H9 (cell line): Measurements from ENCODE around the gene WSCD2. TPM values are rescaled to one million over a fixed set of nuclear protein-coding genes. Genes with fewer than 3 reads are reported as not detected.

Source experiments
- DNase-seq: peaks from one replicate; pipeline ENCODE4 v3.0.0-alpha.2; 2017
- H2AFZ ChIP-seq: one replicate; pipeline ENCODE4 v1.6.1; 2013; ENCODE audit warnings: mild to moderate bottlenecking, low read length, control low read depth, moderate library complexity
- H2AK5ac ChIP-seq: 2 replicates; pipeline ENCODE4 v1.6.1; 2013; ENCODE audit warnings: low read length, control low read depth, mixed read lengths; ENCODE audit not compliant: insufficient read length
- H2BK120ac ChIP-seq: one replicate; pipeline ENCODE4 v1.6.1; 2013; ENCODE audit warnings: low read depth, mild to moderate bottlenecking, low read length, control low read depth, inconsistent platforms; ENCODE audit not compliant: poor library complexity, severe bottlenecking
- H2BK12ac ChIP-seq: 2 replicates; pipeline ENCODE4 v1.6.1; 2013; ENCODE audit warnings: low read length, control low read depth, mixed read lengths, low read depth; ENCODE audit not compliant: insufficient read length
- H2BK15ac ChIP-seq: 2 replicates; pipeline ENCODE4 v1.6.1; 2013; ENCODE audit warnings: low read depth, low read length, control low read depth
- H2BK20ac ChIP-seq: one replicate; pipeline ENCODE4 v1.6.1; 2013; ENCODE audit warnings: low read depth, mild to moderate bottlenecking, low read length, control low read depth, inconsistent platforms; ENCODE audit not compliant: poor library complexity, severe bottlenecking
- H2BK5ac ChIP-seq: 2 replicates; pipeline ENCODE4 v1.6.1; 2013; ENCODE audit warnings: low read length, control low read depth, mixed read lengths; ENCODE audit not compliant: insufficient read length
- H3K14ac ChIP-seq: 2 replicates; pipeline ENCODE4 v1.6.1; 2013; ENCODE audit warnings: low read length, control low read depth; ENCODE audit not compliant: insufficient read depth
- H3K18ac ChIP-seq: 2 replicates; pipeline ENCODE4 v1.6.1; 2013; ENCODE audit warnings: low read depth, mild to moderate bottlenecking, mixed read lengths, low read length, control low read depth; ENCODE audit not compliant: insufficient read length
- H3K23ac ChIP-seq: 2 replicates; pipeline ENCODE4 v1.6.1; 2013; ENCODE audit warnings: low read length, control low read depth, mixed read lengths, low read depth; ENCODE audit not compliant: insufficient read length
- H3K23me2 ChIP-seq: 2 replicates; pipeline ENCODE4 v1.6.1; 2013; ENCODE audit warnings: low read depth, mild to moderate bottlenecking, mixed read lengths, low read length, control low read depth; ENCODE audit not compliant: insufficient read length, poor library complexity, severe bottlenecking
- H3K27ac ChIP-seq: 2 replicates; pipeline ENCODE4 v1.5.1; 2013; ENCODE audit warnings: low read length, control low read depth, mixed read lengths, low read depth; ENCODE audit not compliant: insufficient read length
- H3K27me3 ChIP-seq: 2 replicates; pipeline ENCODE4 v1.6.1; 2013; ENCODE audit warnings: low read length, control low read depth, inconsistent platforms; ENCODE audit not compliant: insufficient read depth
- H3K4ac ChIP-seq: 2 replicates; pipeline ENCODE4 v1.6.1; 2013; ENCODE audit warnings: low read depth, mild to moderate bottlenecking, control low read depth, inconsistent platforms, low read length, moderate library complexity
- H3K4me1 ChIP-seq: 2 replicates; pipeline ENCODE4 v1.6.1; 2013; ENCODE audit warnings: low read length, control low read depth, inconsistent platforms; ENCODE audit not compliant: insufficient read depth
- H3K4me2 ChIP-seq: 2 replicates; pipeline ENCODE4 v1.6.1; 2013; ENCODE audit warnings: low read length, control low read depth, mixed read lengths; ENCODE audit not compliant: insufficient read length, insufficient read depth
- H3K56ac ChIP-seq: 2 replicates; pipeline ENCODE4 v1.6.1; 2013; ENCODE audit warnings: low read depth, mild to moderate bottlenecking, mixed read lengths, low read length, control low read depth; ENCODE audit not compliant: insufficient read length
- H3K79me1 ChIP-seq: 2 replicates; pipeline ENCODE4 v1.6.1; 2013; ENCODE audit warnings: low read depth, mild to moderate bottlenecking, moderate library complexity, low read length, control low read depth, inconsistent platforms; ENCODE audit not compliant: insufficient read depth, poor library complexity, severe bottlenecking
- H3K79me2 ChIP-seq: 2 replicates; pipeline ENCODE4 v1.6.1; 2013; ENCODE audit warnings: low read length, control low read depth, inconsistent platforms; ENCODE audit not compliant: insufficient read depth
- H3K9ac ChIP-seq: 2 replicates; pipeline ENCODE4 v1.6.1; 2013; ENCODE audit warnings: low read length, control low read depth, mixed read lengths; ENCODE audit not compliant: insufficient read length; ENCODE audit errors: extremely low read depth
- H3K9me3 ChIP-seq: one replicate; pipeline ENCODE4 v1.6.1; 2013; ENCODE audit warnings: low read depth, low read length, inconsistent platforms; ENCODE audit not compliant: control insufficient read depth
- H3T11ph ChIP-seq: one replicate; pipeline ENCODE4 v1.6.1; 2013; ENCODE audit warnings: mild to moderate bottlenecking, low read length, control low read depth, inconsistent platforms
- H4K20me1 ChIP-seq: one replicate; pipeline ENCODE4 v1.6.1; 2013; ENCODE audit not compliant: control insufficient read depth, insufficient read length, insufficient read depth
- H4K5ac ChIP-seq: 2 replicates; pipeline ENCODE4 v1.6.1; 2013; ENCODE audit warnings: low read depth, mild to moderate bottlenecking, mixed read lengths, low read length, control low read depth; ENCODE audit not compliant: insufficient read length
- H4K8ac ChIP-seq: replicated peaks from 2 replicates; pipeline ENCODE4 v1.6.1; 2013; ENCODE audit warnings: low read length, control low read depth, mixed read lengths, low read depth; ENCODE audit not compliant: insufficient read length
- H4K91ac ChIP-seq: 2 replicates; pipeline ENCODE4 v1.6.1; 2013; ENCODE audit warnings: low read depth, mild to moderate bottlenecking, moderate library complexity, mixed read lengths, low read length, control low read depth; ENCODE audit not compliant: insufficient read length
- H3K27ac Mint-ChIP-seq, 3 experiments: 2 replicates in 2 of 3; 3 replicates in 1 of 3; pipeline ENCODE4 v1.8.0; 2020 to 2021; ENCODE audit warnings: mixed read lengths in 3 of 3, mild to moderate bottlenecking in 1 of 3, moderate library complexity in 1 of 3
- H3K27me3 Mint-ChIP-seq: 2 replicates; pipeline ENCODE4 v1.8.0; 2021; ENCODE audit warnings: low read depth, mild to moderate bottlenecking, moderate library complexity, mixed read lengths
- H3K36me3 Mint-ChIP-seq, 3 experiments: 2 replicates in 2 of 3; 3 replicates in 1 of 3; pipeline ENCODE4 v1.8.0; 2020 to 2021; ENCODE audit warnings: low read depth in 3 of 3, mixed read lengths in 3 of 3; ENCODE audit not compliant: insufficient read depth in 1 of 3
- H3K4me1 Mint-ChIP-seq, 2 experiments: 2 replicates each; pipeline ENCODE4 v1.8.0; 2020; ENCODE audit warnings: mixed read lengths in 2 of 2
- H3K4me3 Mint-ChIP-seq, 2 experiments: 2 replicates in 1 of 2; 3 replicates in 1 of 2; pipeline ENCODE4 v1.8.0; 2020 to 2021; ENCODE audit warnings: mild to moderate bottlenecking in 2 of 2, mixed read lengths in 2 of 2, moderate library complexity in 1 of 2
- H3K9me3 Mint-ChIP-seq, 2 experiments: 2 replicates in 1 of 2; 3 replicates in 1 of 2; pipeline ENCODE4 v1.8.0; 2020; ENCODE audit warnings: mild to moderate bottlenecking in 2 of 2, mixed read lengths in 2 of 2, moderate library complexity in 1 of 2
- CTCF ChIP-seq: fragments of 200-600 bp; sonication (generic); conservative IDR thresholded peaks from 3 replicates; pipeline ENCODE4 v1.8.0; 2021; ENCODE audit warnings: antibody characterized with exemption, mild to moderate bottlenecking
- WGBS: extraction: QIAGEN DNeasy Blood & Tissue Kit; methylation state at CpG from one replicate; pipeline ENCODE4 v1.1.7; 2013; ENCODE audit warnings: missing lambda C conversion rate, low lambda C conversion rate, mixed read lengths; ENCODE audit not compliant: insufficient read length; ENCODE audit errors: extremely low coverage; 5-methylcytosine and 5-hydroxymethylcytosine counted together
- total RNA-seq: library from RNA; stranded (reverse); gene quantifications from 2 replicates; pipeline ENCODE4 v1.2.1, GENCODE V29; 2021

The WSCD2 gene
- total RNA-seq, 1 experiment from 2014 or later: 0.92 TPM

GRCh38 chr12:108191086-108191485, 62.0 kb downstream of the WSCD2 start:
- Mint-ChIP-seq H3K4me3 (no peak overlapping the region), H3K9me3 (no peaks in the 10 kb centered on the region)
- no peak for TF ChIP-seq CTCF

More at GRCh38 chr12:108191086-108191485, 62.0 kb downstream of the WSCD2 start:
- Histone ChIP-seq H3K27ac (no peak overlapping the region), H3K23me2 (no peaks in the 10 kb centered on the region), H3K23ac (no peak overlapping the region), H3K56ac (no peak overlapping the region), H2BK5ac (no peak overlapping the region), H3K79me2 (no peaks in the 10 kb centered on the region), H2AFZ (no peak overlapping the region), H3K9me3 (no peaks in the 10 kb centered on the region), H3K14ac (no peak overlapping the region), H4K5ac (no peak overlapping the region), H3K4me1 (no peaks in the 10 kb centered on the region), H3K9ac (no peak overlapping the region), H2AK5ac (no peak overlapping the region), H4K20me1 (no peaks in the 10 kb centered on the region), H2BK12ac (no peak overlapping the region), H3T11ph (no peak overlapping the region), H2BK15ac (no peak overlapping the region), H3K27me3 (no peaks in the 10 kb centered on the region), H4K91ac (no peak overlapping the region), H2BK120ac (no peak overlapping the region), H3K4me2 (no peak overlapping the region), H3K18ac (no peak overlapping the region), H3K79me1 (no peaks in the 10 kb centered on the region), H3K4ac (no peak overlapping the region), H2BK20ac (no peak overlapping the region), H4K8ac (no peak overlapping the region)
- Mint-ChIP-seq H3K4me1 (peaks cover 11 to 12% of the 10 kb centered on the region in 2 experiments), H3K27me3 (peaks cover 7% of the 10 kb centered on the region), H3K27ac (no peak overlapping the region), H3K36me3 (no peaks in the 10 kb centered on the region)
- no peak for DNase-seq
- WGBS: no CpG with 5 or more reads among the region's 2 CpGs
